NCI-H446 treated with DMSO at 0.1 percent for 48 hours (cell line): Measurements from ENCODE around the gene AK4.

ENCODE experiments used
- DNase-seq: peaks from one replicate; lab custom pipeline; 2025; lab: John Stamatoyannopoulos, UW

The AK4 gene

DNA sequence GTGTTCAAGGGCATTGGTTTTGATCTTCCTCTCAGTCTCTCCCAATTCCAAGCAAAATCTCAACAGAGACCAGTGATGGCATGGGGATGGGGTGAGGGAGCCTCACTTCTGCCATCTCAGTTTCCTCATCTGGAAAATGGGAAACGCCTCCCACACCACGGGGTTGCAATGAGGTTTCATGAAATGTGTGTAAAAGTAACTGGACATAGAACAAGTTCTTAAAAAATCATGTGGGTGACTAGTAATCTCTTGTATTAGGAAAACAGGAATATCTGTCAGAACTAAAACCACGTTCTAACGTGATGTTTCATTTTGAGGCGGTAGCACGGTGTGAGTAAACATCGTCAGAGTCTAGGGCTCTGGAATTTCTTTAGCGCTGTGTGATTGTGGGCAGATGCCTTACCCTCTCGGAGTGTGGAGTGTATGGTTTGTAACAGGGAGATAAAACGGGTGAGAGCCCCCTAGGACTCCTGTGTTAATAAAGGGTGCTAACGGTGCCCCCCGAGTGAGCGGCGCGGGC lies 105.9 kb downstream of the AK4 start:
- no peak for DNase-seq

GRCh38 chr1:65254320-65255034 lies 106.5 kb downstream of the AK4 start:
- DNase-seq = peak; percentile 56

DNA sequence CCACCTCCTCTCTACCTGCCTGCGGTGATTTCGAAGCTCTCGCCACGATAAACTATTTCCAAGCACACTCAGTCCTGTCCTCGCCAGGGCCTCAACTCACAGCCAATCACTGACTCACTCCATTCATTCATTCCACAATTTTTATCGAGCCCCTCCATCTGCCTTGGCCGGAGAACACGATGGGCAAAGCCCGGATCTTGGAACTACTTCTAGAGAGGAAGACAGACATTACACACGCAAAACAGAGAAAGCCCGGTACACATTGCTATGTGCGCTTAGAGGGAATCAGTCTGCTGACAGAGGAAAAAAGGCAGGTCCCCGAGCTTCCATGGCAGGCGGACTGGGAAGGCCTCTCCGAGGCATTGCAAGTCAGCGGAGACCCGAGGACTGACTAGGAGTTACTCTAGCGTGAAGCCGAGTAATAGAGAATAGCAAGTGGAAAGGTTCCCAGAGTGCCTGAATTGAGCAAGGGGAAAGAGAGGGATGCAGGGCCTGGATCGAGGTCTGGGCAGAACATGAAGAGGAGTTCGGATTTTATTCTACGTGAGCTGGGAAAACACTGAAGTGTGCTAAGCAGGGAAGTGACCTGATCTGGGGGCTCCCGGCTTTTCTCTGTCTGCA lies 107.1 kb downstream of the AK4 start:
- DNase-seq = no peak

DNA sequence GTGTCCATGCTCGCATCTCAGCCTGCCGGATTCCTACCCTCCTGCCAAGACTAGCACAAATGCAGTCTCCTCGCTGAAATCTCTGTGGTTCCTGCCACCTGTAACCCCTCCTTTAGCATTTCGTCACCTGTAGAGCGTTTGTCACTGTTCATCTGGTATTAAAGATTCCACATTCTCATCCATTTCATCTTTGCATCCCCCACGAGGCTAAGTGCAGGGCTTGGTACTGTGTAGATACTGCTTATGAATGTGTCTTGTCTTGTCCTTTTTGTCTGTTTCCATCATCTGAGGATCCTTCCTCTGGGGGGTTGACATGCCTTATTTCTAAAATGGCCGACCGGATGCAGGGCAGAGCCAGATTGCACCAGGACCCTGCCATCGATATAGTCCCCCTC lies 107.7 kb downstream of the AK4 start:
- DNase-seq = no peak

- no peak for DNase-seq
These were observed 109.1 kb downstream of the AK4 start for GRCh38 chr1:65256860-65257708.

GRCh38 chr1:65258106-65258505 lies 110.1 kb downstream of the AK4 start:
- DNase-seq = no peak

GRCh38 chr1:65259816-65260215 lies 111.8 kb downstream of the AK4 start:
- no peak for DNase-seq

DNA sequence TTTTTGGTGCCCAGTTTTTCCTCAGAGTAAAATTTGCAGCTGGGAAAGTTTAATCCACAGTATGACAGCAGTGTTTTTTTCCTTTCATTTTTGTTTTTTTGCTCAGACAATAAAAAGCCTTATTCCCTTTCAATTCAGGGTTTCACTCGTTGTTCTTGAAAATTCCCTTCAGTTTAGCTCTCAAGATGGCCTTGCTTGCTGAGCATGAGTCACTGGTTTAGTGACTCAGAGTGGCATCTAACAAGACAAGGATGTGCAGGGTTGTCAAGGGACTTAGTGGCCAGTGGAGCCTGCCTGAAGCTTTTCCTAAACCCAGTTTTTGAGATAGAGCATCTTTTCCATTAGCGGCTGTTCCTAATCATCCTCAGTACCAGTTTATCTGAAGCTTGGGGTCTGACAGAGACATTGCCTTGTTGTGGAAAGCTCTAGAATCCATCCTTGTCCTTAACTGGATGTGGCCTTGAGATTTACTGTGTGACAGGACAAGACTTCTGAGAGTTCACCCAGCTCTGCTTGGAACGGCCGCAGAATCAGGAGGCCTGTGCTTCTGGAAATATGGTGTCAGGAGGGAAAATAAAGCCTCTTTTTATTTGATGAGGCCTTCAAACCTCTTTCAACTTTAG lies 113.0 kb downstream of the AK4 start:
- DNase-seq = no peak

GRCh38 chr1:65263286-65263685 lies 115.3 kb downstream of the AK4 start:
- no peak for DNase-seq

DNA sequence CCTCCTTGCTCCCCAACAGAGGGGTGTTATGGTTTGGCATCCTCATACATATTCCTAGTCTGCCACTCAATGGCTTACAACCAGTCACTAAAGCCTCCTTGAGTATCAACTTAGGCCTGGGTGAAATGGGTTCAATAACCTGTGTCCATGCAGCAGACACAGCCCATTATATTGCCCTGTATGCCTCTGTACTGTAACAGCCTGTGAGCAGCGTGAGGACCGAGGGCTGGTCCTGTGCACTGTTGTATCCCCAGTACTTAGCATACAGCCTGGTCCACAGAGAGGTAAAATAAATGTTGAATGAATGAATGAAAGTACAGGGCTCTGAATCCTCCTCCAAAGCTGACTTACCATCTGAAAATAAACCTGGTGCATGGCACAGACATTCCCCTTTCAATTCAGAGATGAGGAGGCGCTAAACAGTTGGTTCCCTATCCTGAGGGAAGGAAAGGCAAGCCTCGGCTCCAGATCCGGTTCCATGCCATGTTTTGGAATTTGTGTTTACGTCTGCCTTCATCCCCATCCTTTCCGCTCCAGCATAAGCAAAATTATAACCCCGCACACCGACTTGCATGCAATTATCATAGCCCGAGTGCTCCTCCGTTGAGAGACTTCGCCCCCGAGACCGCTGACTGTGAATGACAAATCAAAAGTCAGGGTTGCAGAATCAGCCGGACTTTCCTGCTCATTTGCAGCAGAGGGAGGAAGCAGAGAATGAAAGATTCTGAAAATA lies 116.4 kb downstream of the AK4 start:
- DNase-seq = peak; percentile 56

GRCh38 chr1:65265296-65265650 lies 117.3 kb downstream of the AK4 start:
- DNase-seq = no peak

GRCh38 chr1:65265651-65266351 lies 117.8 kb downstream of the AK4 start:
- peak; percentile 64 for DNase-seq

DNA sequence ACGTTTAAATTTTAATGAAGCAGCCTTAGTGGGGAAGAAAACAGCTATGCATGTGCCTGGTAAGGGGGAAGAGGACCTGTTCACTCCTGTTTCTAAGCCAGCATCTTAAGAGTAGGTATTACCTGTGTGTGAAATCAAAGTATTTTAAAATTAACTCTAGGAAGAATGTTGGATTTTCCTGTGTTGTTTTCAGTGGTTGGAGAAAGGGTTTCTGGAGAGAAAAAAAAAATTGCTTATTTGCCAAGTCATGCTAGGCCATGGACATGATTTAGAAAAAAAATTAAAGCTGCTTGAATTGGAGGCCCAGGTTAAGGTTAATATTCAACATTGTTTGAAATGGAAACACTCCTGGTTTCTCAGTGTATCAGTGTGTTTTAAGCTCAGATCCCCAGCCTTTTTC lies 118.5 kb downstream of the AK4 start:
- no peak for DNase-seq

- no peak for DNase-seq
These were observed 119.3 kb downstream of the AK4 start for GRCh38 chr1:65267271-65267670.

DNA sequence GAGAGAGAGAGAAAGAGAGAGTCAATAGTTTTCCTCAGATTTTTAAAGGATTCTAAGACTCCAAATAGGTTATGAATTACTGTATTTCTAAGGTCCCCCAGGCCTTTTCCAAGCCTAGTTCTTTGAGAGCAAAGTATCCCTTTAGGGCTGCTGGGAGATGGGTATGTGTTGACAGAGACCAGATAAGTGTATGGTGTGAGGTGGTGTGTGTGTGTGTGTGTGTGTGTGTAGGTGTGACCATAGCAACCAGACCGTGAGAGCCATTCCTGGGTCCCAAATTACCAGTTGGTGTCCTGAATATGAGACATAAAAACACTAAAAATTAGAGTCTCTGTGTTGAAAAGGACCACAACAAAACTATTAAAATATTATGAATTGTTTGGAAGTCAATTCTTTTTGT lies 119.7 kb downstream of the AK4 start:
- DNase-seq = no peak

DNA sequence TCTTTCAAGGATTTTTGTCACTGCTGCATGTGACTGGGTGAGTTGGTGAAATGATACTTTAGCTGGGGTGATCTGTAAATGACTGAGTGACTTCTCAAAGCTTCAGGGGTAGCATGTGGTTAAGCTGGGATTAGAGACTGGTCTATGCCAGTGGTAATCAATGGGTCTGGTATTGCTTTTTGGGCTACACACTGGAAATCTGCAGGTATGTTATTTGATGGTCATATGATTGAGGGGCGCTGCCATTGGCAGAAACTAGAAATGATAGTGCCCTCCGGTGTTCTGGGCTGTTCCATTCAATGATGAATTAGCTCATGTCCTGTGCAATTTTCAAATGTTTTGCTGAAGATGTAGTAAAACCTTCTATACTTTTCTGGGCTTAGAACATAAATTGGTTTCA lies 121.6 kb downstream of the AK4 start:
- no peak for DNase-seq

- DNase-seq = no peak
These were observed 128.4 kb downstream of the AK4 start for GRCh38 chr1:65276197-65276939.

- no peak for DNase-seq
These were observed 129.8 kb downstream of the AK4 start for GRCh38 chr1:65277605-65278347.

DNA sequence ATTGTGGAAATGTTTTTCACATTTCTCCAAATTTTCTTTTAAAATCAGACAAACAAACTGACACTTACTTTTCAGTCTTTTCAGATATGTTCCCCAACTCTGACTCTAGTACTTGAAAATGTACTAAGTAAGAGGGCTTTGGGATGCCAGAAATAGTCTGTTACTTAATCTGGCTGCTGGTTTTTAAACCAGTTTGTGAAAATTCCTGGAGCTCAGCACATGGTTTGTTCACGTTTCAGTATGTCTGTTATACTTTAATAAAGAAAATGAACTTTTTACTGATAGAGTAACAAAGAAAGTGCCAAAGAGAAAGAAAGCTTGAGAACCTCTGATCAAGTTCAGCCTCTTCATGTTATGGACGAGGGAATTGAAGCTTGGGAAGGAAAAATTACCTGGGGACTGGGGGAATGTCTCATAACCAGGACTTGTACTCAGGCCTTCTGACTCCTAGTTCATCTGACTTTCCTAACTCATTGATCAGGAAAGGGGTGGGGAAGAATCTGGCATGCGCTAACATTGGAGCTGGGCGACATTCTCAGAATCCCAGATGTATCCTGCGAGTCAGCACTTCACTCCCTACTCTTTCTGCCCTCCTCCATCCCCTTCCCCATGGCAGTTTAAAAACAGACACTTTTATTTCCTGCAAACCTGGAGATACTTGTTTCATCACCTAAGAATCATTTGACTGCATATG lies 130.5 kb downstream of the AK4 start:
- DNase-seq = no peak
